NCI-H2107 treated with DMSO at 0.1 percent for 48 hours (cell line): Measurements from ENCODE around the gene MAP3K14.
A peak's percentile ranks its signal among the peaks of the same experiment; 100 is the strongest.

ENCODE experiments used
- DNase-seq: peaks from one replicate; lab custom pipeline; 2025; ENCODE audit not compliant: unreplicated experiment; lab: John Stamatoyannopoulos, UW

MAP3K14 gene

DNA sequence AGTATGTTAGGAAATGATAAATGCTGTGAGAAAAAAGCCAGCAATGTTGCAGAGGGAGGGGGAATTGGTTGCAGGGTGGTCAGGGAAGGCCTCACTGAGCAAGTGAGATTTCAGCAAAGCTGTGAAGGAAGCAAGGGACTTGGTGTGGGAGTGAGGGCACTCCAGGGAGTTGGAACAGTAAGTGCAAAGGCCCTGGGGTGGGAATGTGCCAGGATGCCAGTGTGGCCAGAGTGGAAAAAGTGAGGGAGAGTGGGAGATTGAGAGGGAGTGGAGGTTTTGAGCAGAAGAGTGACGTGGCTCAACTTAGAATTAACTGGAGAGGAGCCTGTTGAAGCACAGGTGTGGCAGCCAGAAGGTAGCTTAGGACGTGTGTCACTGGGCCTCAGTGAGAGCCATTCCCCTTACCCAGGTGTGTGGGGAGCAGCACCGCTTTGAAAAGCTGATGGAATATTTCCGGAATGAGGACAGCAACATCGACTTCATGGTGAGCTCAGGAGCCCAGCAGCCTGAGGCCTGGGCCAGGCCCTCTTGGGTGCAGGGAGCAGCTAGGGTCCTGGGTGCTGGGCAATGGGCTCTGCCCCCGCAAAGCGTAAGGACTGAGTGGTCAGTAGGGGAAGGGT lies 78.6 kb downstream of the MAP3K14 start:
- no peak for DNase-seq

GRCh38 chr17:45237686-45238085 lies 79.1 kb downstream of the MAP3K14 start:
- no peak for DNase-seq

GRCh38 chr17:45236282-45236606 lies 80.6 kb downstream of the MAP3K14 start:
- no peak for DNase-seq

GRCh38 chr17:45235416-45236281 lies 81.2 kb downstream of the MAP3K14 start:
- DNase-seq, result peak; percentile 33

- DNase-seq, result peak; percentile 55
Observed at GRCh38 chr17:45234641-45235415, 82.0 kb downstream of the MAP3K14 start.

DNA sequence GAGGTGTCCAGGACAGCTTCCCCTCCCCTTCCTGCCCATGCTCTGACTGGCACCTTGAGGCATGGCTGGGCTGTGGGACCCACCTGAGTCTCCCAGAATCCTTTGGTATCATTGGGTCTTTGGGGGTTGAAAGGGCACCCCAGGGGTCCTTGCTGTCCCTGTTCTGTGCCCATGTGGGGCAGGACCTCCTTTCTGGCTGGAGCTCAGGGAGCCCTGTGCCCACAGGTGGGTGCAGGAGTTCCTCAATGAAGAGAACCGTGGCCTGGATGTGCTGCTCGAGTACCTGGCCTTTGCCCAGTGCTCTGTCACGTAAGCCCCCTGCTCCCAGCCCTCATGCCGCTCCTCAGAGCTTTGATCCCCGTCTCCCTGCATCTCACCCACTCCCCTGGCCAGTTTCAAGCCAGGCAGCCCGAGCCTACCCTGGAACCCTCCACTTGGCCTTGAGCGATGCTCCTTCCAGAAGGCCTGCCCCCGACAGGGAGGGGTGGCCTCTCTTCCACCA lies 83.3 kb downstream of the MAP3K14 start:
- no peak for DNase-seq

DNA sequence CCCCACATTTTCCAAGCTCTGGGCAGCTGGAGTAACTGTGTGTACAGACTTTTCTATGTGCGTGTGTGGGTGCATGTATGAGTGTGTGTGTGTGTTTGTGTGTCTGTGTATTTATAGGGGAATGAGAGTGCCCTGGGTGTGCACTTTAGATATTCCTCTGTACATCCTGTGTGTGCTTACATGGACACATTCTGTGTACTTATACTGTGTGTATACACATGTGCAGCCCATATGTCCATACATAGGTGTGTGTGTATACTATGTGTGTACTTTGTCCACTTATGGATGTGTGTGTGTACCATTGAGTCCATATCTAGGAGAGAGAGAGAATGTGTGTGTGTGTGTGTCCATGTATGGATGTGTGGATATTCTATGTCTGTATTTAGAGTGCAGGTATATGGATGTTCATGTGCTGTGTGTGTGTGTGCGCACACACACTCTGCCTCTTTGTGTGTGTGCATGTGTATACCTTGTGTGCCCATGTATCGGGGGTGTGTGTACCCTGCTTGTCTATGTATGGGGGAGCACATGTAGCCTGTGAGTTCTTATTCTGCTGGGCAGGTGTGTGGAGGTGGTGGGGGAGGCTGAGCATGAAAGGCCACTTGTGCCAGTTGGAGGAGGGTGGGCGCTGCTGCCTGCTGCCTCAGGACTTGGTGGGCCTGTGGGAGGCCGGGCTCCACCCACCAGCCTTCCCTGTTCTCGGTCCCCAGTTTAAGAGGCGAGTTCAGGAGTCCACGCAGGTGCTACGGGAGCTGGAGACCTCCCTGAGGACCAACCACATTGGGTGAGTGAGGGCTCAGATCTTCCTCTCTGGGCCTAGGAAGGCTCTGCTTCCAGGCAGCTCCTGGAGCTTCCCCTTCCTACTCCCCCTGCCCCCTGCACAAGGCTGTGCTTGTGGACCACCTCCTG lies 84.1 kb downstream of the MAP3K14 start:
- DNase-seq, result no peak

GRCh38 chr17:45231481-45232116 lies 85.2 kb downstream of the MAP3K14 start:
- DNase-seq, result no peak

GRCh38 chr17:45230787-45231480 lies 85.9 kb downstream of the MAP3K14 start:
- no peak for DNase-seq

GRCh38 chr17:45230410-45230786 lies 86.4 kb downstream of the MAP3K14 start:
- no peak for DNase-seq

DNA sequence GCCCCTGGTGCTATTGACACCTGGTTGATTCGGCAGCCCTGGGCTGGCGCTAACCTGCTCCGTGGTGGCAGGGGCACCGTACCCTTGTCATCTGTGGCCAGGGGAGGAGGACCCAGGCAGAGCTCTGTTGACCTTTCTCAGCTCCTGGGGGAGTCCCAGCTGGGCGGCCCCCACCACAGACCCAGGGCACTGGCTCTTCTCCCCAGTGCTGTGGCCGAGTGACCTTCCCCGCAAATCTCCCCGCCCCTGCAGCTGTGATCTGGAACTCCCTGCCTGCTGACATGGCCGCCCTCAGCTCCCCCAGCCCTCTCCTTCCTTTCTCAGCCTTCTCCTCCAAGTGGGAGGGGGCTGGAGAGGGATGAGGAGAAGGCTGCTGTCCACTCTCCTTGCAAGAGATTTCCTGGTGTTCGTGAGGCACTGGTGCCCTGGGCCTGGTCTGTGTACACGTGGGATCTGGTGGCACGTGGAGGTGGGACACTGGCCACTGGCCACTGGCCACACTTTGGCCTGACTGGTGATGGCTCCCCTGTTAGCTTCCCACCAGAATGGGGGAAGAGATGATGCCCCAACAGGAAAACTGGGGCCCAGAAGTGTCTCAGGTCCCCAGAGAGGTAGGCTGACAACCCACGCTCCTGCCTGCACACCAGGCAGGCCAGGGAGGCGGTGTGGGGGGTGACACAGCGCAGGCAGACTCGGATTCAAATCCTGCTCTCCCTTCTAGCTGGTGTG lies 87.0 kb downstream of the MAP3K14 start:
- DNase-seq, result no peak

DNA sequence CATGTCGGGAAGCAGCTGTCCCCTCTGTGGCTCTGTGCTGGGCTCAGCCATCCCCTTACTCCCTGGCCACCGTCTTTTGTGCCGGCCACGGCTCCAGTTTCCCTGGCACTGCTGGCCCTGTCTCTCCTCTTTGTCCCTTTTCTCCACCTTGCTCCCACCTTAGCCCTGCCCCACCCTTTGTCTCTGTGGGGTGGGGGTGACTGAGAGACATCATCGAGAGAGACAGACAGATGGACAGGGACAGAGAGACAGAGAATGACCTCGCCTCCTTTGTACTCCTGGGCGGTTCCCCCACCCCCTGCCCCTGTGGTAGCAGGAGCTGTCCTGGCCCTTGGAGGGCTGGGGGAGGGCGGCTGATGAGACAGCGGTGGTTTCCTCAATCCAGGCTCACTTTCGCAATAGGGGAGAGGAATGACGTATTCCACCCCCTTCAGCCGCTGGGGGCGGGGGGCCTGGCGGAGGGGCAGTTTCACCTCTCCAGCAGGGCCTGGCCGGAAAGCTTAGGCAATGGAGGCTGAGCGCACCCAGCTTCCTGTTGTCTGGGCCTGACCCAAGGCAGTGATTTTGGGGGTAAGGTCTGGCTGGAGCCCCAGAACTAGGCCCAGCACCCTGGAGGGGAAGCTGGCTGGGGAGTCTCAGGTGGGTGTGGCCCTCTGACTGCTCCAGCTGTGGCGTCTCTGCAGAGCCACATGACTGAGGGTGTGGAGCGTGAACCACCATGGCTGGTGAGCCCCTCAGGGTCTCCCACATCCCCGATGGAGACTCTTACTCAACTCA lies 87.9 kb downstream of the MAP3K14 start:
- DNase-seq, result no peak

GRCh38 chr17:45227926-45228762 lies 88.7 kb downstream of the MAP3K14 start:
- DNase-seq, result no peak

GRCh38 chr17:45227101-45227925 lies 89.5 kb downstream of the MAP3K14 start:
- no peak for DNase-seq

- DNase-seq, result no peak
Observed at GRCh38 chr17:45226576-45226975, 90.2 kb downstream of the MAP3K14 start.

DNA sequence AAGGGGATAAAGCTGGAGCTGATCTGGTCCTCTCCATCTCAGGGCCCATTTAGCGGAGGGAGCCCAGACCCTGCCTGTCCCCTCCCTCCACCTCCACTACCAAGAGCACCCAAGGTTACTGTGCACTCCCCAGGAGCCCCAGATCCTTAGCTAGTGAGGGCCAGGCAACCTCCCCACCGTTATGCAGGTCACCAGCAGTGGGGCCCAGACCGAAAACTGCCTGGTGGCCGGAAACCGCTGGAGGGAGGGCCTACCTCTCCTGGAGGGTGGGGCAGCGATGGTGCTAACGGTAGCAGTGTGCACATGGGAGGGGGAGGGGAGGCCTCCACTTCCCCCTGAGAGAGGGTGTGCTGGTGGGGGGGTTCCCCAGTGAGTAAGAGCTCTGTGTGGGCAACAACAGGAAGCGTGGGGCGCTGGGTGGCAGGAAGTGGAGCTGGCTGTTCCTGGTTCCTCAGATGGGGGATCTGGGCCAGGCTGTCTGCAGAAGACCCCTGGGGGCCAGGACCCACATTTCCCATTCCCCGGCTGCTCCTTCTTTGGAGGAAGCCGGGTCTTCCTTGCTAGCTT lies 90.8 kb downstream of the MAP3K14 start:
- no peak for DNase-seq
